ENCODE measurements around the gene XPNPEP3.
"Not testable (repeated sequence)": the region's sequence is repeated elsewhere in the genome, so short reads cannot be mapped to it uniquely, and the experiment has no call there.

Gene XPNPEP3

DNA sequence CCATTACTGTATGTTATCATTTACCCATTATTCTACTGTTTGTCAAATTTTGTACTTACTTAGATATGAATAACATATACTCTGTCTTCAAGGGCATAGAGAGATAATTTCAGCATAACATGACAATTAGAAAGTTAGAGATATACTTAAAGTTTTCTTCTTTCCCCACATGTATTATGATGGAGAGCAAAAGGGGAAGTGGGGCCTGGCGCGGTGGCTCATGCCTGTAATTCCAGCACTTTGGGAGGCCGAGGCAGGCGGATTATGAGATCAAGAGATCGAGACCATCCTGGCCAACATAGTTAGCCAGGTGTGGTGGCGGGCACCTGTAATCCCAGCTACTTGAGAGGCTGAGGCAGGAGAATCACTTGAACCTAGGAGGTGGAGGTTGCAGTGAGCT lies 56.0 kb downstream of the XPNPEP3 start:
- H3K14ac ChIP-seq (ENCODE audit: low read length); DNase-seq; H3K18ac ChIP-seq (ENCODE audit: low read length); H3K79me1 ChIP-seq (ENCODE audit: low read length); H4K91ac ChIP-seq (ENCODE audit: low read depth, low read length); H2AFZ ChIP-seq (ENCODE audit: insufficient read depth, low read length, poor library complexity); H3K4me3 ChIP-seq (ENCODE audit: low read depth, low read length); H3K4me1 ChIP-seq (ENCODE audit: control insufficient read depth in 1 of 2, insufficient read depth in 2 of 2, low read length in 2 of 2); H3K9me3 ChIP-seq (ENCODE audit: insufficient read depth, low read depth, low read length); H3K4ac ChIP-seq (ENCODE audit: low read depth, low read length); H3K27ac ChIP-seq (ENCODE audit: low read depth, low read length); H2BK5ac ChIP-seq (ENCODE audit: low read depth, low read length, poor library complexity); H3K23ac ChIP-seq (ENCODE audit: low read length); H4K8ac ChIP-seq (ENCODE audit: low read depth, low read length); H2BK120ac ChIP-seq (ENCODE audit: insufficient read depth, low read length, poor library complexity); H3K4me2 ChIP-seq (ENCODE audit: low read length); H3K27me3 ChIP-seq (ENCODE audit: insufficient read depth, low read length); H3K79me2 ChIP-seq (ENCODE audit: control insufficient read depth, insufficient read depth, low read length, poor library complexity); H3K9ac ChIP-seq (ENCODE audit: low read length); H2AK5ac ChIP-seq (ENCODE audit: low read length); H2BK12ac ChIP-seq (ENCODE audit: low read length); H4K12ac ChIP-seq (ENCODE audit: low read depth, low read length): not testable (repeated sequence)
- peaks cover 16 to 18% of the 10 kb centered on the region in 2 experiments for H3K36me3 ChIP-seq (ENCODE audit: control insufficient read depth in 1 of 2, insufficient read depth in 2 of 2, low read length in 2 of 2)
- no CpG with 5 or more reads among the region's 6 CpGs for WGBS (ENCODE audit: extremely low coverage, insufficient coverage, insufficient read length)

DNA sequence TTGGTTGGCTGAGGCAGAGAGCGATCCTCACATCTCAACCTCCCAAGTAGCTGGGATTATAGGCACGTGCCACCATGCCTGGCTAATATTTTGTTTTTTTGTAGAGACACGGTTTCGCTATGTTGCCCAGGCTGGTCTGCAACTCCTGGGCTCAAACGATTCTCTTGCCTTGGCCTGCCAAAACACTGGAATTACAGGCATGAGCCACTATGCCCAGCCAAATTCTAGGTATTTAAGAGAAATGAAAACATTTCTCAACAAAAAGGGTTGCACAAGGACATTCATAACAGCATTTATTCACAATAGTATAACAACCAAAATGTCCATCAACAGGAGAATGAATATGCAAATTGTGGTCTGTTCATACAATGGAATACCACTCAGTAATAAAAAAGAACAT lies 62.5 kb downstream of the XPNPEP3 start:
- H3K18ac ChIP-seq (ENCODE audit: low read length): no peak overlapping the region
- no peak overlapping the region for H2BK12ac ChIP-seq (ENCODE audit: low read length)
- H3K79me2 ChIP-seq (ENCODE audit: control insufficient read depth, insufficient read depth, low read length, poor library complexity): no peaks in the 10 kb centered on the region
- H2AK5ac ChIP-seq (ENCODE audit: low read length): no peak overlapping the region
- H3K9ac ChIP-seq (ENCODE audit: low read length): no peak overlapping the region
- no CpG with 5 or more reads among the region's 5 CpGs for WGBS (ENCODE audit: extremely low coverage, insufficient coverage, insufficient read length)
- H4K12ac ChIP-seq (ENCODE audit: low read depth, low read length): no peak overlapping the region
- H4K8ac ChIP-seq (ENCODE audit: low read depth, low read length): no peak overlapping the region
- no peak overlapping the region for H3K4me2 ChIP-seq (ENCODE audit: low read length)
- no peak overlapping the region for H2AFZ ChIP-seq (ENCODE audit: insufficient read depth, low read length, poor library complexity)
- no peak overlapping the region for H3K27ac ChIP-seq (ENCODE audit: low read depth, low read length)
- no peaks in the 10 kb centered on the region for H3K79me1 ChIP-seq (ENCODE audit: low read length)
- H3K36me3 ChIP-seq (ENCODE audit: control insufficient read depth in 1 of 2, insufficient read depth in 2 of 2, low read length in 2 of 2): peaks cover 13 to 25% of the 10 kb centered on the region in 2 experiments
- DNase-seq: peak; percentile 40 to 86
- no peak overlapping the region for H3K14ac ChIP-seq (ENCODE audit: low read length)
- no peaks in the 10 kb centered on the region for H3K27me3 ChIP-seq (ENCODE audit: insufficient read depth, low read length)
- no peak overlapping the region for H2BK120ac ChIP-seq (ENCODE audit: insufficient read depth, low read length, poor library complexity)
- H3K4ac ChIP-seq (ENCODE audit: low read depth, low read length): no peak overlapping the region
- H3K9me3 ChIP-seq (ENCODE audit: insufficient read depth, low read depth, low read length): no peaks in the 10 kb centered on the region
- no peak overlapping the region for H3K4me3 ChIP-seq (ENCODE audit: low read depth, low read length)
- no peak overlapping the region for H4K91ac ChIP-seq (ENCODE audit: low read depth, low read length)
- no peak overlapping the region for H3K23ac ChIP-seq (ENCODE audit: low read length)
- no peaks in the 10 kb centered on the region for H3K4me1 ChIP-seq (ENCODE audit: control insufficient read depth in 1 of 2, insufficient read depth in 2 of 2, low read length in 2 of 2)
- H2BK5ac ChIP-seq (ENCODE audit: low read depth, low read length, poor library complexity): no peak overlapping the region

GRCh38 chr22:40920526-40920925 lies 63.6 kb downstream of the XPNPEP3 start:
- DNase-seq: peak; percentile 24 to 85
- Histone ChIP-seq H3K27ac (ENCODE audit: low read depth, low read length) (no peak overlapping the region), H3K4me3 (ENCODE audit: low read depth, low read length) (no peak overlapping the region)

DNA sequence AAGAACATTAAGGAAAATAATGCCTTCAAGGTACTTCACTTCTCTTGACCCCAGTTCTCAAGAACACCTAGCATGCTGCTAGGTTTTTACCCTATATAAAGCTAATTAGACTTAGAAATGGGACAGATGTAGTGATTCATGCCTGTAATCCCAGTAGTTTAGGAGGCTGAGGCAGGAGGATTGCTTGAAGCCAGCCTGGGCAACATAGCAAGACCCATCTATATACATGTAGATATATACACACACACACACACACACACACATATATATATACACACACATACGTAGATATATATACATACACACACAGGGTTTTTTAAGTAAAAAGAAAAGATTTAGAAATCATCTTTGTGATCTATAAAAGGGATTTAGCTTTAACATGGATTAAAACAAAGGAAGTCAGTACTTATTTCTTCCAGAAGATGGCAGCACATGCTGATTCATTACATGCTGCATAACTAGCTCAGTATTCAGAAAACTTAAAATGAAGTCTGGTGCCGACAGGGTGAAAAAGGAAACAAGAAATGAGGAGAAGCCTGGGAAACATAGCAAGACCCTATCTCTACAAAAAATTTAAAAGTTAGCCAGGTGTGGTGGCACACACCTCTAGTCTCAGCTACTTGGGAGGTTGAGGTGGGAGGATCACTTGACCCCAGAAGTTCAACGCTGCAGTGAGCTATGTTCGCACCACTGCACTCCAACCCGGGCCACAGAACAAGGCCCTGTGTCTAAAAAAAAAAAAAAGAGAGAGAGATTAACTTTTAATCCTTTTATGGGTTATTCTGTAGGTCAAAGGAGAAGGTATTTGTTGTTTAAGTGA lies 65.7 kb downstream of the XPNPEP3 start:
- Histone ChIP-seq H2AFZ (ENCODE audit: insufficient read depth, low read length, poor library complexity) (no peak overlapping the region), H3K4me2 (ENCODE audit: low read length) (no peak overlapping the region), H3K18ac (ENCODE audit: low read length) (no peak overlapping the region), H3K4ac (ENCODE audit: low read depth, low read length) (no peak overlapping the region), H3K4me3 (ENCODE audit: low read depth, low read length) (no peak overlapping the region), H3K27me3 (ENCODE audit: insufficient read depth, low read length) (no peaks in the 10 kb centered on the region), H3K9me3 (ENCODE audit: insufficient read depth, low read depth, low read length) (no peaks in the 10 kb centered on the region), H3K79me1 (ENCODE audit: low read length) (no peaks in the 10 kb centered on the region), H3K23ac (ENCODE audit: low read length) (no peak overlapping the region), H3K27ac (ENCODE audit: low read depth, low read length) (no peak overlapping the region), H4K12ac (ENCODE audit: low read depth, low read length) (no peak overlapping the region), H3K14ac (ENCODE audit: low read length) (no peak overlapping the region), H4K91ac (ENCODE audit: low read depth, low read length) (no peak overlapping the region), H4K8ac (ENCODE audit: low read depth, low read length) (no peak overlapping the region), H2AK5ac (ENCODE audit: low read length) (no peak overlapping the region), H3K79me2 (ENCODE audit: control insufficient read depth, insufficient read depth, low read length, poor library complexity) (no peaks in the 10 kb centered on the region), H3K36me3 (ENCODE audit: control insufficient read depth in 1 of 2, insufficient read depth in 2 of 2, low read length in 2 of 2) (peaks cover 13 to 31% of the 10 kb centered on the region in 2 experiments), H3K4me1 (ENCODE audit: control insufficient read depth in 1 of 2, insufficient read depth in 2 of 2, low read length in 2 of 2) (no peaks in the 10 kb centered on the region), H3K9ac (ENCODE audit: low read length) (no peak overlapping the region), H2BK12ac (ENCODE audit: low read length) (no peak overlapping the region), H2BK5ac (ENCODE audit: low read depth, low read length, poor library complexity) (no peak overlapping the region), H2BK120ac (ENCODE audit: insufficient read depth, low read length, poor library complexity) (no peak overlapping the region)
- peak in 1 of 2 donors; percentile 91 for DNase-seq
- no CpG with 5 or more reads among the region's 5 CpGs for WGBS (ENCODE audit: extremely low coverage, insufficient coverage, insufficient read length)

More at GRCh38 chr22:40920526-40920925, 63.6 kb downstream of the XPNPEP3 start:
- Histone ChIP-seq H2AK5ac (ENCODE audit: low read length) (no peak overlapping the region), H3K79me2 (ENCODE audit: control insufficient read depth, insufficient read depth, low read length, poor library complexity) (no peaks in the 10 kb centered on the region), H3K4me2 (ENCODE audit: low read length) (no peak overlapping the region), H3K4ac (ENCODE audit: low read depth, low read length) (no peak overlapping the region), H3K36me3 (ENCODE audit: control insufficient read depth in 1 of 2, insufficient read depth in 2 of 2, low read length in 2 of 2) (peaks cover 12 to 30% of the 10 kb centered on the region in 2 experiments), H2BK12ac (ENCODE audit: low read length) (no peak overlapping the region), H3K9me3 (ENCODE audit: insufficient read depth, low read depth, low read length) (no peaks in the 10 kb centered on the region), H3K4me1 (ENCODE audit: control insufficient read depth in 1 of 2, insufficient read depth in 2 of 2, low read length in 2 of 2) (no peaks in the 10 kb centered on the region), H2BK120ac (ENCODE audit: insufficient read depth, low read length, poor library complexity) (no peak overlapping the region), H3K14ac (ENCODE audit: low read length) (no peak overlapping the region), H4K91ac (ENCODE audit: low read depth, low read length) (no peak overlapping the region), H3K79me1 (ENCODE audit: low read length) (no peaks in the 10 kb centered on the region), H3K18ac (ENCODE audit: low read length) (no peak overlapping the region), H3K9ac (ENCODE audit: low read length) (no peak overlapping the region), H4K8ac (ENCODE audit: low read depth, low read length) (no peak overlapping the region), H3K23ac (ENCODE audit: low read length) (no peak overlapping the region), H2BK5ac (ENCODE audit: low read depth, low read length, poor library complexity) (no peak overlapping the region), H2AFZ (ENCODE audit: insufficient read depth, low read length, poor library complexity) (no peak overlapping the region), H4K12ac (ENCODE audit: low read depth, low read length) (no peak overlapping the region), H3K27me3 (ENCODE audit: insufficient read depth, low read length) (no peaks in the 10 kb centered on the region)
- WGBS (ENCODE audit: extremely low coverage, insufficient coverage, insufficient read length): no CpG with 5 or more reads among the region's 9 CpGs

All from trophoblast cell (in vitro differentiated cells and primary cell).